ENCODE measurements around the gene ULK4.

DNA sequence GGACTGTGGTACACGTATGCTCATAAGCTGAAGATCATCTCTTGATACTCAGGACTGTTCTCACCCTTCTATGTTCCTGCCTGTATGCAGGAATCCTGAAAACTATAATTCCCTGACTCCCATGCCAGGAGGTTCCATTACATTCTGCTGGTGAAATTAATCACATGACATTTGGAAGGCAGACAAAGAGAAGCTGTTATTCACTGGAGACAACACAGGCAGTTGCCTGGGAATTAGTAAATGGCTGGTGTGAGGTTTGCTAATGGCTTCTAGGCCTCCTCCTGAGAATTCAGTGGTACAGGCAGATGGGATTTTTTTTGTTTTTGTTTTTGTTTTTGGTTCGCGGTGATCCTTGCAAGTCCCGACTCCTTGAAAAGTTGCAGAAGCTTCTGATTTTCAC lies 671.2 kb downstream of the ULK4 start:
- TF ChIP-seq, protein P1, sequence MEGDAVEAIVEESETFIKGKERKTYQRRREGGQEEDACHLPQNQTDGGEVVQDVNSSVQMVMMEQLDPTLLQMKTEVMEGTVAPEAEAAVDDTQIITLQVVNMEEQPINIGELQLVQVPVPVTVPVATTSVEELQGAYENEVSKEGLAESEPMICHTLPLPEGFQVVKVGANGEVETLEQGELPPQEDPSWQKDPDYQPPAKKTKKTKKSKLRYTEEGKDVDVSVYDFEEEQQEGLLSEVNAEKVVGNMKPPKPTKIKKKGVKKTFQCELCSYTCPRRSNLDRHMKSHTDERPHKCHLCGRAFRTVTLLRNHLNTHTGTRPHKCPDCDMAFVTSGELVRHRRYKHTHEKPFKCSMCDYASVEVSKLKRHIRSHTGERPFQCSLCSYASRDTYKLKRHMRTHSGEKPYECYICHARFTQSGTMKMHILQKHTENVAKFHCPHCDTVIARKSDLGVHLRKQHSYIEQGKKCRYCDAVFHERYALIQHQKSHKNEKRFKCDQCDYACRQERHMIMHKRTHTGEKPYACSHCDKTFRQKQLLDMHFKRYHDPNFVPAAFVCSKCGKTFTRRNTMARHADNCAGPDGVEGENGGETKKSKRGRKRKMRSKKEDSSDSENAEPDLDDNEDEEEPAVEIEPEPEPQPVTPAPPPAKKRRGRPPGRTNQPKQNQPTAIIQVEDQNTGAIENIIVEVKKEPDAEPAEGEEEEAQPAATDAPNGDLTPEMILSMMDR (IDR thresholded peaks at IDR 0.05; ENCODE audit: insufficient read depth, low read length, poor library complexity, severe bottlenecking) = no peak
- no peak for TF ChIP-seq EZH2phosphoT487 (conservative IDR thresholded peaks at IDR 0.05; ENCODE audit: low read length)

Data from SU-DHL-6 (cell line).